ENCODE results near the gene EPB41L5.

DNA sequence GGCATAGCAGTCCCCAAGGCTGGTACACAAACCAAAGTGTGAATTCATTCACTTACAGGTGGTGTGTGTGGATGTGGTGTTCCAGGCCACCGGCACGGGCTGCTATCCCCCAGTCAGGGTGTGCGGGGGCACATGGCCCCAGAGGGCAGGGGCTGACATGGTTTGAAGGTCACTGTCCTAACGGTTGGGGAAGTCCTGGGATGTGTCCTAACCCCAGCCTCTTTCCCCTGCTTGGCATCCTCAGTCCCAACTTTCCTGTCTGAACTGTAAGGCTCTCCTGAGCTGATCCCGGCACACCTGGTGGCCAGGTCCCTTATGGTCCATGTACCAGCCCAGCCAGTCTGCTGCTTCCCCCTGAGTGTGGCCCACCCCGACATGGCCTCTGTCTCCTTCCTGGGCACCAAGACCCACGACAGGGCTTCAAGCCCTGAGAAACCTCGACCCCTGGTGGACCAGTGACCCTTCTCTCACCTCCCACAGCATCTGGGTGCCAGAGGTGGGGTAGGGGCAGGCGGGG lies 212.7 kb downstream of the EPB41L5 start:
- no peak for TF ChIP-seq ZNF740 (CRISPR knock-in tag; IDR thresholded peaks at IDR 0.05)
- no peak for TF ChIP-seq ZNF740 (tag; IDR thresholded peaks at IDR 0.05)
- TF ChIP-seq, protein P1, sequence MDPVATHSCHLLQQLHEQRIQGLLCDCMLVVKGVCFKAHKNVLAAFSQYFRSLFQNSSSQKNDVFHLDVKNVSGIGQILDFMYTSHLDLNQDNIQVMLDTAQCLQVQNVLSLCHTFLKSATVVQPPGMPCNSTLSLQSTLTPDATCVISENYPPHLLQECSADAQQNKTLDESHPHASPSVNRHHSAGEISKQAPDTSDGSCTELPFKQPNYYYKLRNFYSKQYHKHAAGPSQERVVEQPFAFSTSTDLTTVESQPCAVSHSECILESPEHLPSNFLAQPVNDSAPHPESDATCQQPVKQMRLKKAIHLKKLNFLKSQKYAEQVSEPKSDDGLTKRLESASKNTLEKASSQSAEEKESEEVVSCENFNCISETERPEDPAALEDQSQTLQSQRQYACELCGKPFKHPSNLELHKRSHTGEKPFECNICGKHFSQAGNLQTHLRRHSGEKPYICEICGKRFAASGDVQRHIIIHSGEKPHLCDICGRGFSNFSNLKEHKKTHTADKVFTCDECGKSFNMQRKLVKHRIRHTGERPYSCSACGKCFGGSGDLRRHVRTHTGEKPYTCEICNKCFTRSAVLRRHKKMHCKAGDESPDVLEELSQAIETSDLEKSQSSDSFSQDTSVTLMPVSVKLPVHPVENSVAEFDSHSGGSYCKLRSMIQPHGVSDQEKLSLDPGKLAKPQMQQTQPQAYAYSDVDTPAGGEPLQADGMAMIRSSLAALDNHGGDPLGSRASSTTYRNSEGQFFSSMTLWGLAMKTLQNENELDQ (CRISPR knock-in tag; IDR thresholded peaks at IDR 0.05; ENCODE audit: borderline replicate concordance) = no peak
- TF ChIP-seq, protein P2, sequence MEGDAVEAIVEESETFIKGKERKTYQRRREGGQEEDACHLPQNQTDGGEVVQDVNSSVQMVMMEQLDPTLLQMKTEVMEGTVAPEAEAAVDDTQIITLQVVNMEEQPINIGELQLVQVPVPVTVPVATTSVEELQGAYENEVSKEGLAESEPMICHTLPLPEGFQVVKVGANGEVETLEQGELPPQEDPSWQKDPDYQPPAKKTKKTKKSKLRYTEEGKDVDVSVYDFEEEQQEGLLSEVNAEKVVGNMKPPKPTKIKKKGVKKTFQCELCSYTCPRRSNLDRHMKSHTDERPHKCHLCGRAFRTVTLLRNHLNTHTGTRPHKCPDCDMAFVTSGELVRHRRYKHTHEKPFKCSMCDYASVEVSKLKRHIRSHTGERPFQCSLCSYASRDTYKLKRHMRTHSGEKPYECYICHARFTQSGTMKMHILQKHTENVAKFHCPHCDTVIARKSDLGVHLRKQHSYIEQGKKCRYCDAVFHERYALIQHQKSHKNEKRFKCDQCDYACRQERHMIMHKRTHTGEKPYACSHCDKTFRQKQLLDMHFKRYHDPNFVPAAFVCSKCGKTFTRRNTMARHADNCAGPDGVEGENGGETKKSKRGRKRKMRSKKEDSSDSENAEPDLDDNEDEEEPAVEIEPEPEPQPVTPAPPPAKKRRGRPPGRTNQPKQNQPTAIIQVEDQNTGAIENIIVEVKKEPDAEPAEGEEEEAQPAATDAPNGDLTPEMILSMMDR (IDR thresholded peaks at IDR 0.05 in 2 of 3, conservative IDR thresholded peaks at IDR 0.05 in 1 of 3; ENCODE audit: insufficient read depth in 2 of 3, low read depth in 1 of 3, low read length in 3 of 3) = no peak
- no peak for TF ChIP-seq JUND (IDR thresholded peaks at IDR 0.05; ENCODE audit: borderline replicate concordance, low read depth, low read length)
- TF ChIP-seq JUND (tag; IDR thresholded peaks at IDR 0.05; ENCODE audit: borderline replicate concordance, low read depth, low read length) = no peak
- TF ChIP-seq SMARCA5 (IDR thresholded peaks at IDR 0.05) = no peak
- no peak for TF ChIP-seq NFXL1 (CRISPR knock-in tag; IDR thresholded peaks at IDR 0.05)
- TF ChIP-seq RNF2 (IDR thresholded peaks at IDR 0.05) = no peak
- no peak for TF ChIP-seq NFYB (IDR thresholded peaks at IDR 0.05; ENCODE audit: extremely low read depth, insufficient read length)
- TF ChIP-seq ETV5 (CRISPR knock-in tag; IDR thresholded peaks at IDR 0.05; ENCODE audit: low read depth) = no peak
- TF ChIP-seq HNRNPH1 (optimal IDR thresholded peaks at IDR 0.05; ENCODE audit: low read depth, low read length) = no peak
- TF ChIP-seq, protein P3, sequence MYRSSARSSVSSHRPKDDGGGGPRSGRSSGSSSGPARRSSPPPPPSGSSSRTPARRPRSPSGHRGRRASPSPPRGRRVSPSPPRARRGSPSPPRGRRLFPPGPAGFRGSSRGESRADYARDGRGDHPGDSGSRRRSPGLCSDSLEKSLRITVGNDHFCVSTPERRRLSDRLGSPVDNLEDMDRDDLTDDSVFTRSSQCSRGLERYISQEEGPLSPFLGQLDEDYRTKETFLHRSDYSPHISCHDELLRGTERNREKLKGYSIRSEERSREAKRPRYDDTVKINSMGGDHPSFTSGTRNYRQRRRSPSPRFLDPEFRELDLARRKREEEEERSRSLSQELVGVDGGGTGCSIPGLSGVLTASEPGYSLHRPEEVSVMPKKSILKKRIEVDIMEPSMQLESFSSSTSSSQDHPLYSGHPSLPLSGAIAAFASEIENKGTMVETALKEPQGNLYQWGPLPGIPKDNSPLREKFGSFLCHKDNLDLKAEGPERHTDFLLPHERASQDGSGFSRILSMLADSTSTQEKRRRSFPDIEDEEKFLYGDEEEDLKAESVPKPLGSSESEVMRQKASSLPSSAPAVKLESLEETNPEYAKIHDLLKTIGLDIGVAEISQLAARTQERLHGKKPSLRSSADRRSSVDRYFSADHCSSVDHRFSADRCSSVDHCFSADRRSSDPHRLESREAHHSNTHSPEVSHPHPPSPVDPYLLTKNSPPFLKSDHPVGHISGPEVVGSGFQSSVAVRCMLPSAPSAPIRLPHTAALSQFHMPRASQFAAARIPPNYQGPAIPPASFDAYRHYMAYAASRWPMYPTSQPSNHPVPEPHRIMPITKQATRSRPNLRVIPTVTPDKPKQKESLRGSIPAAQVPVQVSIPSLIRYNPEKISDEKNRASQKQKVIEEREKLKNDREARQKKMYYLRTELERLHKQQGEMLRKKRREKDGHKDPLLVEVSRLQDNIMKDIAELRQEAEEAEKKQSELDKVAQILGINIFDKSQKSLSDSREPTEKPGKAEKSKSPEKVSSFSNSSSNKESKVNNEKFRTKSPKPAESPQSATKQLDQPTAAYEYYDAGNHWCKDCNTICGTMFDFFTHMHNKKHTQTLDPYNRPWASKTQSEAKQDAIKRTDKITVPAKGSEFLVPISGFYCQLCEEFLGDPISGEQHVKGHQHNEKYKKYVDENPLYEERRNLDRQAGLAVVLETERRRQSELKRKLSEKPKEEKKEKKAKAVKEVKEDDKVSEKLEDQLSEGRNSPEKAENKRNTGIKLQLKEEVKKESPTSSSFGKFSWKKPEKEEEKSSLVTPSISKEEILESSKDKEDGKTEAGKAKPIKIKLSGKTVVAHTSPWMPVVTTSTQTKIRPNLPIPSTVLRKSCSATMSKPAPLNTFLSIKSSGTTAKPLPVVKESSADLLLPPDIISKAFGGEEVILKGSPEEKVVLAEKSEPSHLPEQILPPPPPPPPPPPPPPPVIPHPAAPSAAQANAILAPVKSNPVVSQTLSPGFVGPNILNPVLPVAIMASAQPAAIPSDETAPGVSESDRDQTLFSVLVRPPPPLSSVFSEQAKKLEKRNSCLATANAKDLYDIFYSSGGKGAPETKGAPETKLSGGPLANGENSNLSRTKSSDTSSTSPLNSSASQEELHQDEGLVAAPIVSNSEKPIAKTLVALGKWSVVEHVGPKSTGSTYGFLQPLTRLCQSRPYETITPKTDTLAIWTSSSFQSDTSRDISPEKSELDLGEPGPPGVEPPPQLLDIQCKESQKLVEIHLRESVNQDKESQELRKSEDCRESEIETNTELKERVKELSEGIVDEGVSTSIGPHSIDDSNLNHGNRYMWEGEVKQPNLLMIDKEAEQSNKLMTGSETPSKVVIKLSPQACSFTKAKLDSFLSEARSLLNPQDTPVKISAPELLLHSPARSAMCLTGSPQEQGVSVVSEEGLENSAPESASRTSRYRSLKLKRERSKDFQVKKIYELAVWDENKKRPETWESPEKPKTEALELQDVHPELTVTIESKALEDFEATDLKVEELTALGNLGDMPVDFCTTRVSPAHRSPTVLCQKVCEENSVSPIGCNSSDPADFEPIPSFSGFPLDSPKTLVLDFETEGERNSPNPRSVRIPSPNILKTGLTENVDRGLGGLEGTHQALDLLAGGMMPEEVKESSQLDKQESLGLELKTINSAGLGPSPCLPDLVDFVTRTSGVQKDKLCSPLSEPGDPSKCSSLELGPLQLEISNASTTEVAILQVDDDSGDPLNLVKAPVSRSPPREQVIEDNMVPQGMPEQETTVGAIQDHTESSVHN (IDR thresholded peaks at IDR 0.05; ENCODE audit: borderline replicate concordance in 1 of 2, low read depth in 1 of 2) = no peak
